ENCODE measurements around the gene ITPK1. TPM values are rescaled to one million over a fixed set of nuclear protein-coding genes. Genes with fewer than 3 reads are reported as not detected.

Gene ITPK1
- total RNA-seq, 1 experiment from 2014 or later = 66.2 TPM

DNA sequence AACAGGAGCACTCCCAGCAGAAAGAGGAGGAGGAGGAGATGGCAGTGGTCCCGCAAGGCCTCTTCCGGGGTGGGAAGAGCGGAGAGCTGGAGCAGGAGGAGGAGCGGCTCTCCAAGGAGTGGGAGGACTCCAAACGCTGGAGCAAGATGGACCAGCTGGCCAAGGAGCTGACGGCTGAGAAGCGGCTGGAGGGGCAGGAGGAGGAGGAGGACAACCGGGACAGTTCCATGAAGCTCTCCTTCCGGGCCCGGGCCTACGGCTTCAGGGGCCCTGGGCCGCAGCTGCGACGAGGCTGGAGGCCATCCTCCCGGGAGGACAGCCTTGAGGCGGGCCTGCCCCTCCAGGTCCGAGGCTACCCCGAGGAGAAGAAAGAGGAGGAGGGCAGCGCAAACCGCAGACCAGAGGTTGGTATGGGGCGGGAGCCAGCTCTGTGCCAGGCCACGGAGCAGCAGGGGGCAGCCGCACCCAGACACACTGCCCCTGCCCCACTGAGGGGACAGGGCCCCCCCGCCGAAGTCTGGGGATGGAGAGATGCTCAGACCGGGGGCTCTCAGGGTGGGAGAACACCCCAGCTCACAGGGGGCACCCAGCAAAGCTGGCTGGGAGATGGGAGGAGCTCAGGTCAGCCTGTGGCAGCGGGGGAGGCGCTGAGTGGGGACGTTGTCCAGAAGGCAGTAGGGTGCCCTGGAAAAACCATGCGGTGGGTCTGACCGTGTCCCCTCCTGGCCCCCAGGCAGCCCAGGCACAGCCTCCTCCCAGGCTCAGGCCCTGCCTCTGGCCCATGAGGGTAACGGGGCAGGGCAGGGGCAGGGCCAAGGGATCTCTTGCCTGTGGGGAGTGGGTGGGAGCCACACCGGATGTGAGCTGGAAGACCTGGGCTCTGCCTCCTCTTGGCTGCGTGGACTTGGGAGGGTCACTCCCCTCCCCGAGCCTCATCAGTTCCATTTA is 183.0 kb downstream of the ITPK1 start:
- Histone ChIP-seq H3K9me3 (ENCODE audit: low read length) (no peaks in the 10 kb centered on the region), H3K9ac (ENCODE audit: low read length) (no peak overlapping the region), H3K9me2 (replicated peaks; ENCODE audit: low read length) (no peaks in the 10 kb centered on the region), H3K79me2 (ENCODE audit: low read length) (no peaks in the 10 kb centered on the region), H3K4me3 (ENCODE audit: low read length) (no peak overlapping the region), H2AFZ (ENCODE audit: low read length) (no peak overlapping the region), H3K27ac (ENCODE audit: low read length) (no peak overlapping the region), H3K4me2 (ENCODE audit: low read length) (no peak overlapping the region), H3K27me3 (ENCODE audit: low read length) (no peaks in the 10 kb centered on the region), H3K4me1 (ENCODE audit: insufficient read depth, low read length) (peaks cover 7% of the 10 kb centered on the region), H3F3A (ENCODE audit: low read length, unreplicated experiment) (no peaks in the 10 kb centered on the region), H3K36me3 (ENCODE audit: low read depth, low read length) (no peaks in the 10 kb centered on the region), H4K20me1 (ENCODE audit: low read length) (no peaks in the 10 kb centered on the region)
- BruUV-seq (replicated peaks) = no TSS peak
- intact Hi-C loops (cut with micrococcal nuclease) = no loop called here
- TF ChIP-seq EZH2 (IDR thresholded peaks at IDR 0.05; ENCODE audit: low read length, unreplicated experiment) (no peak), EZH2phosphoT487 (IDR thresholded peaks at IDR 0.05; ENCODE audit: borderline replicate concordance, low read length) (no peak)
- TF ChIP-seq, protein P1, sequence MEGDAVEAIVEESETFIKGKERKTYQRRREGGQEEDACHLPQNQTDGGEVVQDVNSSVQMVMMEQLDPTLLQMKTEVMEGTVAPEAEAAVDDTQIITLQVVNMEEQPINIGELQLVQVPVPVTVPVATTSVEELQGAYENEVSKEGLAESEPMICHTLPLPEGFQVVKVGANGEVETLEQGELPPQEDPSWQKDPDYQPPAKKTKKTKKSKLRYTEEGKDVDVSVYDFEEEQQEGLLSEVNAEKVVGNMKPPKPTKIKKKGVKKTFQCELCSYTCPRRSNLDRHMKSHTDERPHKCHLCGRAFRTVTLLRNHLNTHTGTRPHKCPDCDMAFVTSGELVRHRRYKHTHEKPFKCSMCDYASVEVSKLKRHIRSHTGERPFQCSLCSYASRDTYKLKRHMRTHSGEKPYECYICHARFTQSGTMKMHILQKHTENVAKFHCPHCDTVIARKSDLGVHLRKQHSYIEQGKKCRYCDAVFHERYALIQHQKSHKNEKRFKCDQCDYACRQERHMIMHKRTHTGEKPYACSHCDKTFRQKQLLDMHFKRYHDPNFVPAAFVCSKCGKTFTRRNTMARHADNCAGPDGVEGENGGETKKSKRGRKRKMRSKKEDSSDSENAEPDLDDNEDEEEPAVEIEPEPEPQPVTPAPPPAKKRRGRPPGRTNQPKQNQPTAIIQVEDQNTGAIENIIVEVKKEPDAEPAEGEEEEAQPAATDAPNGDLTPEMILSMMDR (conservative IDR thresholded peaks at IDR 0.05; ENCODE audit: low read depth, low read length) = no peak
- ATAC-seq = no peak
- ChIA-PET CTCF (no interaction called here), POLR2A (ENCODE audit: unreplicated experiment) (interaction anchor here (0.6 kb wide), 1 partner anchor 67 kb away, joined by 4 read pairs; no protein-coding TSS in a partner anchor)
- no peak for DNase-seq

DNA sequence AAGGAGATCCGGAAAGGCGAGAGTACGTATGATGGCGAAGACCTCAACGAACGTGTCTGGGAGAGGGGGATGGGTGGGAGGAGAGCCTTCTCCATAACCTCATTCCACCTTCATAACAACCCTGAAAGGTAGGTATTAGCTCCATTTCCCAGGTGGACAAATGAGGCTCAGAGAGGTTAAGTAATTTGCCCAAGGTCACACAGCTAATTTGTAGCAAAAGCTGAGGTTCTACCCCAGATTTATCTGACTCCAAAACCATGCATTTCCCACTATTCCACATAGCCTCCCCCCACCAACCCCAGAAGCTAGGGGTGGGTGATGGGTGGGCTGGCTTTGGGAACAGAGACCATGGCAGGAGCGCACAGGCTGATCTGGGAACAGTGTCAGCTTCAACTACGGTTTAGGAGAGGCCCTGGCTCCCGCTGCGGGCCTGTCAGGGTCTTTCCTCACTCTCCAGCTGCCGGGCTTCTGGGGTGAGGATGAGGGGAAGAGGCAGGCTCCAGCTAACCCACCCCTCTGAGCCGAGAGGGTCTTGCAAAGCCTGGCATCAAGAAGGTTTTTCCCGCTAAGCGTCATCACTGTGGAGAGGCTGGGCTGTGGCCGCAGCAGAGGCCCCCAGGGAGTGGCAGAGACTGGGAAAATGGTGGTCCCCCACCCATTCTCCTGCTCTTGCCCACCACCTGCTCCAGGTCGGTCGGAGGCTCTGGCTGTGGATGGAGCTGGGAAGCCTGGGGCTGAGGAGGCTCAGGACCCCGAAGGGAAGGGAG is 183.9 kb downstream of the ITPK1 start:
- no peaks in the 10 kb centered on the region for H3K9me2 ChIP-seq (replicated peaks; ENCODE audit: low read length)
- H3K9me3 ChIP-seq (ENCODE audit: low read length) = no peaks in the 10 kb centered on the region
- no peak overlapping the region for H3K27ac ChIP-seq (ENCODE audit: low read length)
- H3K36me3 ChIP-seq (ENCODE audit: low read depth, low read length) = no peaks in the 10 kb centered on the region
- no peaks in the 10 kb centered on the region for H4K20me1 ChIP-seq (ENCODE audit: low read length)
- H3K4me3 ChIP-seq (ENCODE audit: low read length) = no peak overlapping the region
- ChIA-PET POLR2A (ENCODE audit: unreplicated experiment) (interaction anchor here (0.6 kb wide), 1 partner anchor 66 kb away, joined by 4 read pairs; no protein-coding TSS in a partner anchor), CTCF (no interaction called here)
- H3K27me3 ChIP-seq (ENCODE audit: low read length) = no peaks in the 10 kb centered on the region
- no peak overlapping the region for H3K4me2 ChIP-seq (ENCODE audit: low read length)
- BruUV-seq (replicated peaks) = no TSS peak
- H3K9ac ChIP-seq (ENCODE audit: low read length) = no peak overlapping the region
- H3K4me1 ChIP-seq (ENCODE audit: insufficient read depth, low read length) = no peaks in the 10 kb centered on the region
- ATAC-seq = no peak
- DNase-seq = no peak
- H2AFZ ChIP-seq (ENCODE audit: low read length) = no peak overlapping the region
- TF ChIP-seq EZH2phosphoT487 (IDR thresholded peaks at IDR 0.05; ENCODE audit: borderline replicate concordance, low read length) (no peak), EZH2 (IDR thresholded peaks at IDR 0.05; ENCODE audit: low read length, unreplicated experiment) (no peak)
- TF ChIP-seq, protein P1 (conservative IDR thresholded peaks at IDR 0.05; ENCODE audit: low read depth, low read length) = no peak
- intact Hi-C loops (cut with micrococcal nuclease) = no loop called here
- no peaks in the 10 kb centered on the region for H3K79me2 ChIP-seq (ENCODE audit: low read length)
- H3F3A ChIP-seq (ENCODE audit: low read length, unreplicated experiment) = no peaks in the 10 kb centered on the region

Data from PC-3 (cell line).